CD14-positive monocyte (primary cell): ENCODE data around the gene GPR158. TPM values are rescaled to one million over a fixed set of nuclear protein-coding genes. Genes with fewer than 3 reads are reported as not detected.

ENCODE experiments used
- DNase-seq, 3 donors: peaks; one replicate each; pipeline ENCODE4 v3.0.0-alpha.2; 2011 to 2022
- H2AFZ ChIP-seq: 2 replicates; pipeline ENCODE4 v1.6.0; 2012; ENCODE audit warnings: mild to moderate bottlenecking, low read depth, low read length, inconsistent platforms; ENCODE audit not compliant: insufficient read depth, poor library complexity, severe bottlenecking
- H3K27ac ChIP-seq, 2 donors: 1 replicate in 1 of 2; 2 replicates in 1 of 2; pipeline ENCODE4 v1.5.1; 2012 to 2013; ENCODE audit warnings: low read length in 2 of 2, control low read depth in 1 of 2, inconsistent platforms in 1 of 2, low read depth in 1 of 2, mild to moderate bottlenecking in 1 of 2
- H3K27me3 ChIP-seq, 2 donors: one replicate each; pipeline versions ENCODE4 v1.6.0 to v1.6.1; 2011 to 2013; ENCODE audit warnings: low read length in 2 of 2; ENCODE audit not compliant: control insufficient read depth in 2 of 2, insufficient read depth in 2 of 2
- H3K36me3 ChIP-seq, 2 donors: replicated peaks in 1 of 2; 1 replicate in 1 of 2; 2 replicates in 1 of 2; pipeline versions ENCODE4 v1.5.1 to v1.6.1; 2012 to 2013; ENCODE audit warnings: low read length in 2 of 2, control low read depth in 1 of 2, inconsistent platforms in 1 of 2, mild to moderate bottlenecking in 1 of 2; ENCODE audit not compliant: insufficient read depth in 2 of 2, control insufficient read depth in 1 of 2
- H3K4me1 ChIP-seq, 2 donors: 1 replicate in 1 of 2; 2 replicates in 1 of 2; pipeline versions ENCODE4 v1.5.1 to v1.6.1; 2012 to 2013; ENCODE audit warnings: low read length in 2 of 2, control low read depth in 1 of 2, inconsistent platforms in 1 of 2, mild to moderate bottlenecking in 1 of 2, moderate library complexity in 1 of 2; ENCODE audit not compliant: insufficient read depth in 2 of 2, control insufficient read depth in 1 of 2
- H3K4me2 ChIP-seq: replicated peaks from 2 replicates; pipeline ENCODE3; 2012; ENCODE audit warnings: low read length, moderate library complexity, mild to moderate bottlenecking; ENCODE audit not compliant: poor library complexity, severe bottlenecking; ENCODE audit errors: extremely low read depth
- H3K4me3 ChIP-seq, 3 experiments: fragments of 200-600 bp in 1 of 3; sonication (generic) in 1 of 3; replicated peaks in 1 of 3; 1 replicate in 2 of 3; 2 replicates in 1 of 3; pipeline ENCODE4 v1.5.1; 2011 to 2013; ENCODE audit warnings: low read length in 3 of 3, mild to moderate bottlenecking in 3 of 3, control low read depth in 2 of 3, low read depth in 2 of 3, inconsistent platforms in 1 of 3, moderate library complexity in 1 of 3
- H3K79me2 ChIP-seq: 2 replicates; pipeline ENCODE4 v1.6.0; 2012; ENCODE audit warnings: mild to moderate bottlenecking, control low read depth, inconsistent platforms, low read length, moderate library complexity; ENCODE audit not compliant: insufficient read depth
- H3K9ac ChIP-seq: 2 replicates; pipeline ENCODE4 v1.6.0; 2017; ENCODE audit warnings: low read length, mild to moderate bottlenecking; ENCODE audit not compliant: insufficient read depth, poor library complexity, severe bottlenecking
- H3K9me3 ChIP-seq, 2 donors: replicated peaks in 1 of 2; 1 replicate in 1 of 2; 2 replicates in 1 of 2; pipeline versions ENCODE4 v1.5.1 to v1.6.1; 2012 to 2013; ENCODE audit warnings: low read length in 2 of 2, control low read depth in 1 of 2; ENCODE audit not compliant: control insufficient read depth in 1 of 2, insufficient read depth in 1 of 2
- H4K20me1 ChIP-seq: 2 replicates; pipeline ENCODE4 v1.6.0; 2012; ENCODE audit warnings: mild to moderate bottlenecking, low read length, control low read depth, moderate library complexity; ENCODE audit not compliant: insufficient read depth
- H3K27ac Mint-ChIP-seq, 7 donors: one replicate each; pipeline ENCODE4 v1.8.0; 2020; ENCODE audit warnings: mild to moderate bottlenecking in 7 of 7, mixed read lengths in 7 of 7, moderate library complexity in 6 of 7, inconsistent platforms in 2 of 7
- H3K27me3 Mint-ChIP-seq, 3 donors: one replicate each; pipeline ENCODE4 v1.8.0; 2021 to 2022; ENCODE audit warnings: low read depth in 3 of 3, mild to moderate bottlenecking in 3 of 3, mixed read lengths in 3 of 3, moderate library complexity in 3 of 3, inconsistent platforms in 1 of 3
- H3K36me3 Mint-ChIP-seq, 2 donors: one replicate each; pipeline ENCODE4 v1.8.0; 2020; ENCODE audit warnings: mixed read lengths in 2 of 2, inconsistent platforms in 1 of 2, mild to moderate bottlenecking in 1 of 2
- H3K4me1 Mint-ChIP-seq: one replicate; pipeline ENCODE4 v1.8.0; 2020; ENCODE audit warnings: mild to moderate bottlenecking, mixed read lengths
- H3K4me3 Mint-ChIP-seq, 2 donors: one replicate each; pipeline ENCODE4 v1.8.0; 2020; ENCODE audit warnings: mild to moderate bottlenecking in 2 of 2, mixed read lengths in 2 of 2, moderate library complexity in 1 of 2
- H3K9me3 Mint-ChIP-seq, 7 donors: one replicate each; pipeline ENCODE4 v1.8.0; 2020 to 2022; ENCODE audit warnings: mixed read lengths in 7 of 7, mild to moderate bottlenecking in 6 of 7, moderate library complexity in 6 of 7, inconsistent platforms in 2 of 7
- WGBS: methylation state at CpG from one replicate; pipeline ENCODE4 v1.1.5; 2013; ENCODE audit warnings: missing lambda C conversion rate; ENCODE audit not compliant: insufficient coverage; 5-methylcytosine and 5-hydroxymethylcytosine counted together
- intact Hi-C, 2 donors: fragments of 100-400 bp; cut with micrococcal nuclease; formaldehyde crosslinking; loops; one replicate each; pipeline versions ENCODE4 v1.15.0 to v1.15.1; 2023
- polyA plus RNA-seq, 3 donors: library from polyadenylated mRNA; depleted of rRNA in 1 of 3; unstranded in 2 of 3; stranded (reverse) in 1 of 3; fragments of 300-500 nt in 2 of 3; fragments of >200 nt in 1 of 3; fragmentation: Illumina TruSeq in 2 of 3; gene quantifications; 1 replicate in 2 of 3; 2 replicates in 1 of 3; pipeline ENCODE4 v1.2.3, GENCODE V29; 2012 to 2021
- TF ChIP-seq, protein P1 (sequence below): fragments of 200-600 bp; IDR thresholded peaks from one replicate; pipeline ENCODE4 v1.8.0; 2022; ENCODE audit warnings: antibody characterized with exemption, mild to moderate bottlenecking

GPR158 gene
- polyA plus RNA-seq, 3 donors, result not detected

DNA sequence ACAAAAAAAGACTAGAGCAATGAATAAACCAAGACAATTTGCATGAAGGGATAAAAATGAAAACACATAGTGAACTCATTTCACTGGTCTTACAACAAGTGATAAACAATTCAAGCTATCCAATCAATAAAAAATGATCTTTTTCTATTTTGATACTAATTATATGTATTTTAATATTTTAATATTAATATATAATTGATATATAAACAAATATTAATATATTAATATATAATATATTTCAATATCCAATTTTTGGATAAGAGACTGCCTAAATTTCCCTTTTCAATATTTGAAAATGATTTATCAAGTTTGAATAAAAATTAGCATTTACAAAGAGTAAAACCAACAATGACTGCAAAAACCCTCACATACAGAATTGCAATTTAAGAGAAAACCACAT is 317.9 kb downstream of the GPR158 start:
- H3K4me2 ChIP-seq, result no peak overlapping the region
- intact Hi-C loops, result no loop called here

DNA sequence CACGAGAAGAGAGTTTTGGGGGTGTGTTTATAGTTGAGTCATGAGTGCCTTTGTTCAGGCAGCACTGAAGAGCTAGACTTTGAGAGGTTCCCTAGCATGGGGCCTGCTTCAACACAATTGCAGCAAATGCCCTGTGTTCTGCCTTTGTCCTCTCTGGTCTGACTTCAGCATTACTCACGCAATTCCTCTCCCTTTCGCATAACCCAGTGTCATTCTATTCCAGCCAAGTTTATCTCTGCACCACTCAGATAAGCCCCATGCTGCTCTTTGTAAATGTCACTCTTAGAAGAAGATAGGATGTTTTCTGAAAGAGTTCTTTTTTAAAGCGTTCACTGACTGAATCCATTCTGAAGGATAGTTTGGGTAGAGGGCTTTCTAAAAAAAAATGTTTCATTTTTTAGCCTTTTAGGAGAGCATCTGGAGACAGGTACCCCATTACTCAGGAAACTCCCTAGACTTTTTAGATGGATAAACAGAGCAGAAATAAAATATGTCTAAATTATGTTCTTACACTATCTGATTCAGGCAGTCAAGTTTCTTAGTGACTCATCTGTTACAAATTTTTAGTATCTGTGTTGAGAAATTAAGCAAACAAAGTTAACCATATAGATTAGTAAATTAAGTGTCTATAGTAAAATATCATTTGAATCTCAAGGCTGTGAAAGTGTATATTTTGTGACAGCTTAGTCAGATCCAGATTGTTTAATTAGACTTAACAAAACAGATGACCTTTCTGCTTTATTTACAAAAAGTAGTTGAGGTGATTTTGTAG is 318.5 kb downstream of the GPR158 start:
- H3K27me3 Mint-ChIP-seq, result no peaks in the 10 kb centered on the region
- no peak overlapping the region for H2AFZ ChIP-seq
- no peak overlapping the region for H3K4me3 ChIP-seq
- peaks cover 0 to 5% (median 0%) of the 10 kb centered on the region in 7 donors for H3K9me3 Mint-ChIP-seq
- H3K36me3 ChIP-seq, result no peaks in the 10 kb centered on the region
- H3K27me3 ChIP-seq, result no peaks in the 10 kb centered on the region
- TF ChIP-seq, protein P1, sequence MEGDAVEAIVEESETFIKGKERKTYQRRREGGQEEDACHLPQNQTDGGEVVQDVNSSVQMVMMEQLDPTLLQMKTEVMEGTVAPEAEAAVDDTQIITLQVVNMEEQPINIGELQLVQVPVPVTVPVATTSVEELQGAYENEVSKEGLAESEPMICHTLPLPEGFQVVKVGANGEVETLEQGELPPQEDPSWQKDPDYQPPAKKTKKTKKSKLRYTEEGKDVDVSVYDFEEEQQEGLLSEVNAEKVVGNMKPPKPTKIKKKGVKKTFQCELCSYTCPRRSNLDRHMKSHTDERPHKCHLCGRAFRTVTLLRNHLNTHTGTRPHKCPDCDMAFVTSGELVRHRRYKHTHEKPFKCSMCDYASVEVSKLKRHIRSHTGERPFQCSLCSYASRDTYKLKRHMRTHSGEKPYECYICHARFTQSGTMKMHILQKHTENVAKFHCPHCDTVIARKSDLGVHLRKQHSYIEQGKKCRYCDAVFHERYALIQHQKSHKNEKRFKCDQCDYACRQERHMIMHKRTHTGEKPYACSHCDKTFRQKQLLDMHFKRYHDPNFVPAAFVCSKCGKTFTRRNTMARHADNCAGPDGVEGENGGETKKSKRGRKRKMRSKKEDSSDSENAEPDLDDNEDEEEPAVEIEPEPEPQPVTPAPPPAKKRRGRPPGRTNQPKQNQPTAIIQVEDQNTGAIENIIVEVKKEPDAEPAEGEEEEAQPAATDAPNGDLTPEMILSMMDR, result no peak
- no peak overlapping the region for H3K9ac ChIP-seq
- intact Hi-C loops, result no loop called here
- H3K4me2 ChIP-seq, result no peak overlapping the region
- no peaks in the 10 kb centered on the region for H3K36me3 Mint-ChIP-seq
- H3K27ac Mint-ChIP-seq, result no peak overlapping the region
- H3K4me1 ChIP-seq, result no peaks in the 10 kb centered on the region
- no peak overlapping the region for H3K27ac ChIP-seq
- H3K9me3 ChIP-seq, result peaks cover 0 to under 1% of the 10 kb centered on the region in 2 donors
- no peak overlapping the region for H3K4me3 Mint-ChIP-seq
- no peaks in the 10 kb centered on the region for H3K79me2 ChIP-seq
- WGBS, result 50% methylated on average over 1 of the region's 4 CpGs
- H3K4me1 Mint-ChIP-seq, result no peaks in the 10 kb centered on the region
- H4K20me1 ChIP-seq, result no peaks in the 10 kb centered on the region
- DNase-seq, result no peak

More for the DNA sequence above, 317.9 kb downstream of the GPR158 start:
- no peak overlapping the region for H3K27ac Mint-ChIP-seq
- H3K9ac ChIP-seq, result no peak overlapping the region
- no peak overlapping the region for H3K27ac ChIP-seq
- no peak overlapping the region for H2AFZ ChIP-seq
- H3K36me3 Mint-ChIP-seq, result no peaks in the 10 kb centered on the region
- H3K9me3 Mint-ChIP-seq, result peaks cover 0 to 5% (median 0%) of the 10 kb centered on the region in 7 donors
- TF ChIP-seq, protein P1, result no peak
- no peaks in the 10 kb centered on the region for H3K4me1 Mint-ChIP-seq
- H3K27me3 ChIP-seq, result no peaks in the 10 kb centered on the region
- H3K79me2 ChIP-seq, result no peaks in the 10 kb centered on the region
- H3K4me3 Mint-ChIP-seq, result no peak overlapping the region
- H4K20me1 ChIP-seq, result no peaks in the 10 kb centered on the region
- DNase-seq, result no peak
- no peaks in the 10 kb centered on the region for H3K4me1 ChIP-seq
- H3K9me3 ChIP-seq, result no peaks in the 10 kb centered on the region
- H3K4me3 ChIP-seq, result no peak overlapping the region
- no peaks in the 10 kb centered on the region for H3K27me3 Mint-ChIP-seq
- H3K36me3 ChIP-seq, result no peaks in the 10 kb centered on the region
